Ascending aorta (tissue), 2 donors: ENCODE results near the gene WDR49. TPM values are rescaled to one million over a fixed set of nuclear protein-coding genes. Genes with fewer than 3 reads are reported as not detected.

ENCODE experiments used
- DNase-seq, 2 donors: peaks; one replicate each; pipeline ENCODE4 v3.0.0-alpha.2; 2019; ENCODE audit warnings: low spot score in 2 of 2
- H3K27ac ChIP-seq, 2 donors: fragments of 200-600 bp; sonication (generic); one replicate each; pipeline ENCODE4 v1.5.1; 2016 to 2017; ENCODE audit warnings: mild to moderate bottlenecking in 1 of 2
- H3K27me3 ChIP-seq: fragments of 200-600 bp; sonication (generic); one replicate; pipeline ENCODE4 v1.5.1; 2017
- H3K36me3 ChIP-seq, 2 donors: fragments of 200-600 bp; sonication (generic); one replicate each; pipeline ENCODE4 v1.5.1; 2016
- H3K4me1 ChIP-seq, 2 donors: fragments of 200-600 bp; sonication (generic); one replicate each; pipeline ENCODE4 v1.5.1; 2016 to 2017; ENCODE audit warnings: mild to moderate bottlenecking in 1 of 2
- H3K4me3 ChIP-seq, 2 donors: fragments of 200-600 bp; sonication (generic); one replicate each; pipeline ENCODE4 v1.5.1; 2016 to 2017; ENCODE audit warnings: mild to moderate bottlenecking in 1 of 2
- H3K9me3 ChIP-seq, 2 donors: fragments of 200-600 bp; sonication (generic); one replicate each; pipeline ENCODE4 v1.5.1; 2016
- intact Hi-C: fragments of 100-400 bp; cut with DNase I; formaldehyde crosslinking; loops from one replicate; pipeline ENCODE4 v1.15.1; 2023
- total RNA-seq: library from RNA; depleted of rRNA; stranded (reverse); fragments of >200 nt; gene quantifications from one replicate; pipeline ENCODE4 v1.1.0, GENCODE V29; 2016
- TF ChIP-seq, protein P1 (sequence below), 3 experiments: fragments of 200-600 bp in 2 of 3; fragments of 450-650 bp in 1 of 3; sonication (generic) in 2 of 3; IDR thresholded peaks; one replicate each; pipeline ENCODE4 v1.5.1; 2016 to 2019; ENCODE audit warnings: antibody characterized with exemption in 3 of 3, mild to moderate bottlenecking in 1 of 3, moderate library complexity in 1 of 3

Gene WDR49
- total RNA-seq, 1 donor from 2014 or later: not detected

DNA sequence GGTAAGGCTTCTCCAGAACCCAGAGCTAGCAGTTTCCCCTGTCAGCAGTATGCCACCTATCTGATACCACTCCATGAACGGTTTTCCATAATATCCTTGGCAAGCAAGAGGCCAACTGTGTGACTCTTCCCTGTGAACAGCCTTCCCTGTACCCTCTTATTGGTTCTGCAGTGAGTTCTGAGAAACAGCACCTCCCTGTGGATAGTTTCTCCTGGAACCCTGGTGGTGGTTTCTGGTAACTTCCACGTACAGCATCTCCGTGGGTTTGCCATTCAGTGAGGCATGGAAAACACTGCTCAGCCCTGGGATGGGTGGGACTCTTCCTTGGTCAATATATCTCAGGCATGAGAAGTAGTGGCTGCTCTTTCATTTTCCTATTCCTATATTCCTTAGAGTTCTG, 160.5 kb downstream of the WDR49 start:
- Histone ChIP-seq H3K9me3 (no peaks in the 10 kb centered on the region), H3K4me1 (no peaks in the 10 kb centered on the region), H3K27ac (no peak overlapping the region), H3K36me3 (no peaks in the 10 kb centered on the region), H3K27me3 (no peaks in the 10 kb centered on the region), H3K4me3 (no peak overlapping the region)
- intact Hi-C loops: no loop called here
- no peak for DNase-seq
- TF ChIP-seq, protein P1, sequence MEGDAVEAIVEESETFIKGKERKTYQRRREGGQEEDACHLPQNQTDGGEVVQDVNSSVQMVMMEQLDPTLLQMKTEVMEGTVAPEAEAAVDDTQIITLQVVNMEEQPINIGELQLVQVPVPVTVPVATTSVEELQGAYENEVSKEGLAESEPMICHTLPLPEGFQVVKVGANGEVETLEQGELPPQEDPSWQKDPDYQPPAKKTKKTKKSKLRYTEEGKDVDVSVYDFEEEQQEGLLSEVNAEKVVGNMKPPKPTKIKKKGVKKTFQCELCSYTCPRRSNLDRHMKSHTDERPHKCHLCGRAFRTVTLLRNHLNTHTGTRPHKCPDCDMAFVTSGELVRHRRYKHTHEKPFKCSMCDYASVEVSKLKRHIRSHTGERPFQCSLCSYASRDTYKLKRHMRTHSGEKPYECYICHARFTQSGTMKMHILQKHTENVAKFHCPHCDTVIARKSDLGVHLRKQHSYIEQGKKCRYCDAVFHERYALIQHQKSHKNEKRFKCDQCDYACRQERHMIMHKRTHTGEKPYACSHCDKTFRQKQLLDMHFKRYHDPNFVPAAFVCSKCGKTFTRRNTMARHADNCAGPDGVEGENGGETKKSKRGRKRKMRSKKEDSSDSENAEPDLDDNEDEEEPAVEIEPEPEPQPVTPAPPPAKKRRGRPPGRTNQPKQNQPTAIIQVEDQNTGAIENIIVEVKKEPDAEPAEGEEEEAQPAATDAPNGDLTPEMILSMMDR (IDR thresholded peaks at IDR 0.05): no peak

GRCh38 chr3:167491621-167492020, 162.1 kb downstream of the WDR49 start:
- no peak for DNase-seq
- Histone ChIP-seq H3K36me3 (no peaks in the 10 kb centered on the region), H3K4me1 (no peaks in the 10 kb centered on the region), H3K27me3 (no peaks in the 10 kb centered on the region), H3K4me3 (no peak overlapping the region), H3K9me3 (no peaks in the 10 kb centered on the region), H3K27ac (no peak overlapping the region)
- TF ChIP-seq, protein P1 (IDR thresholded peaks at IDR 0.05): no peak
- intact Hi-C loops: no loop called here

DNA sequence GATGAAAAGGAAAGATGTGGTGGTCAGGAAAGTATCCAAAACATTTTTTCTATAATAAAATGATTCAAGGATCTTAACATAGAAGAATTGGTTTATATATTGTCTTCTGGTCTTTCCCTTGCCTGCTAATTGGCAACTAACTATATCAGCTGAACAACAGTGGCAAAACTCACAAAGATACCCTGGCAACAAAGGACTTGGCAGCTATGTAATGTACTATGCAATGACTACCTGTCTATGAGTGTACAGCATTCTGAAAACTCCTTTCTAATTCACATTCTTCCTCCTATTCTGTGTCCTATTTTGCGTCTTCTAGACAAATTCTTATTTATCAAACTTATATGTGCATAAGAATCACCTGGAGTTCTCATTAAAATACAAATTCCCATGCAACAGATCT, 164.2 kb downstream of the WDR49 start:
- Histone ChIP-seq H3K36me3 (no peaks in the 10 kb centered on the region), H3K4me3 (no peak overlapping the region), H3K27me3 (no peaks in the 10 kb centered on the region), H3K27ac (no peak overlapping the region), H3K4me1 (no peaks in the 10 kb centered on the region), H3K9me3 (no peaks in the 10 kb centered on the region)
- intact Hi-C loops: no loop called here
- DNase-seq: no peak
- TF ChIP-seq, protein P1 (IDR thresholded peaks at IDR 0.05): no peak

DNA sequence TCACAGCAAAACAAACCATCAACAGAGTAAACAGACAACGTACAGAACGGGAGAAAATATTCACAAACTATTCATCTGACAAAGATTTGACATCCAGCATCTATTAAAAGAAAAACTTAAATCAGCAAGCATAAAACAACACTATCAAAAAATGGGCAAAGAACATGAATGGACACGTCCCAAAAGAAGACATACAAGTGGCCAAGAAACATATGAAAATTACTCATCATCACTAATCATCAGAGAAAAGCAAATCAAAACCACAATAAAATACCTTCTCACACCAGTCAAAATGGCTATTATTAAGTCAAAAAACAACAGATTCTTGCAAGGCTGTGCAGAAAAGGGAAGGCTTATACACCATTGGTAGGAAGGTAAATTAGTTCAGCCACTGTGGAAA, 166.2 kb downstream of the WDR49 start:
- Histone ChIP-seq H3K27me3 (no peaks in the 10 kb centered on the region), H3K4me1 (no peaks in the 10 kb centered on the region), H3K27ac (no peak overlapping the region), H3K36me3 (no peaks in the 10 kb centered on the region), H3K4me3 (no peak overlapping the region), H3K9me3 (no peaks in the 10 kb centered on the region)
- TF ChIP-seq, protein P1 (IDR thresholded peaks at IDR 0.05): no peak
- DNase-seq: no peak
- intact Hi-C loops: no loop called here

DNA sequence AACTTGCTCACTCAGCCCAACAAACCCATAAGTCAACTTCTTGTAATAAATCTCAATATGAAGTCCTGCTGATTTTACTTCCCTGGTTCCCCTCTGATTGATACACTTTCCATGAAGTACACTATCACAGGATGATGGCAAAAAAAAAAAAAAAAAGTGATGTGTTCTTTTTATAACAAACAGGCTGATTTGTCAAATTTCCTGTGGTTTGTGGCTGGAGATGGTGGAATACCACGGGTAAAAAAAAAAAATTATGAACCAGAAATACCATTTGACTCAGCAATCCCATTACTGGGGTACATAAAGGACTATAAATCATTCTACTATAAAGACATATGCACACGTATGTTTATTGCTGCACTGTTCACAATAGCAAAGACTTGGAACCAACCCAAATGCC, 169.2 kb downstream of the WDR49 start:
- Histone ChIP-seq H3K27ac (no peak overlapping the region), H3K9me3 (no peaks in the 10 kb centered on the region), H3K4me1 (no peaks in the 10 kb centered on the region), H3K27me3 (no peaks in the 10 kb centered on the region), H3K36me3 (no peaks in the 10 kb centered on the region), H3K4me3 (no peak overlapping the region)
- TF ChIP-seq, protein P1 (IDR thresholded peaks at IDR 0.05): no peak
- intact Hi-C loops: no loop called here
- DNase-seq: no peak
